Activated CD4-positive, alpha-beta T cell treated with anti-CD3 and anti-CD28 coated beads, Interleukin-2, Interleukin-6, amounts not matched to agents 100 ng/mL and 50 ng/mL, durations not matched to agents 16 hours and 8 hours (primary cell): ENCODE data around the gene YIPF4.
A peak's percentile ranks its signal among the peaks of the same experiment; 100 is the strongest.
"Not testable (repeated sequence)": the region's sequence is repeated elsewhere in the genome, so short reads cannot be mapped to it uniquely, and the experiment has no call there.

Experiments
- DNase-seq: peaks from one replicate; pipeline ENCODE4 v3.0.0-alpha.2; 2020

Gene YIPF4

GRCh38 chr2:32277674-32278477, at the start of gene YIPF4:
TSS of gene YIPF4 (plus strand) at chr2:32277904. CDS start at chr2:32278156, 252 bp downstream.
- peak; percentile 94 for DNase-seq

- DNase-seq = no peak
These were observed 49.5 kb upstream of the YIPF4 start for GRCh38 chr2:32228181-32228580.

- DNase-seq = no peak
These were observed 48.1 kb upstream of the YIPF4 start for GRCh38 chr2:32229635-32230034.

DNA sequence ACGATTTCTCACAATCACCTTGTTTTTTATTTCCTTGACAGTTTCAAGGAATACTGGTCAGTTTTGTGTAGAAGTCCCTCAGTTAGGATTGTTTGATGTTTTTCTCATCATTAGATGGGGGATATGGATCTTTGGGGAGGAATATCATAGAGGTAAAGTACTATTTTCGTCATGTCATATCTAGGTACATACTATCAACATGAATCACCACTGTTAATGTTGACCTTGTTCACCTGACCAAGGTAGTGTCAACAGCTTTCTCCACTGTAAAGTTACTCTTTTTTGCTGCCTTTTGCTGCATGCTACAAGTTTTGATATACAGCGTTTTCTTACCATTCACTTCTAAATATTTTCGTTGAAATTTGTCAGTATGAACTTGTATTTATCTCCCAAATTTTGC, 45.7 kb upstream of the YIPF4 start:
- DNase-seq = no peak

DNA sequence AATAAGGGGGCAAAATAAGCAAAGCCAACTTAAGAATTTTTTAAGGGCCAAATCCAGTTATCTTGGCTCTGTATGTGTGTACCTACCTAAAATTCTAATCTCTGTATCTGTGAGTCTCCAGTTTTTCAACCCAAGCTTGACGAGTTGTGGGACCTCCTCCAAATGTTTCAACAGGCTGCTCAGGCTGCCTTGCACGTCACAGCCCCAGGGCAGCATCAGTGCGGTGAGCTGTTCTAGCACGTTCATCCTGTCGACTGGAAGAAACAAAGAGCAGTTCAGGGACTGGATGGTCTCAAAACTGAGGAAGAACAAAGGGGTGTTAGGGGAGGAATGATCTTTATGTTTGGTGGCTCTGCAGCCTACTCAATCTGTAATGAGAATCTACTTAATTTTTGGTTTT, 42.4 kb upstream of the YIPF4 start:
- DNase-seq = no peak

DNA sequence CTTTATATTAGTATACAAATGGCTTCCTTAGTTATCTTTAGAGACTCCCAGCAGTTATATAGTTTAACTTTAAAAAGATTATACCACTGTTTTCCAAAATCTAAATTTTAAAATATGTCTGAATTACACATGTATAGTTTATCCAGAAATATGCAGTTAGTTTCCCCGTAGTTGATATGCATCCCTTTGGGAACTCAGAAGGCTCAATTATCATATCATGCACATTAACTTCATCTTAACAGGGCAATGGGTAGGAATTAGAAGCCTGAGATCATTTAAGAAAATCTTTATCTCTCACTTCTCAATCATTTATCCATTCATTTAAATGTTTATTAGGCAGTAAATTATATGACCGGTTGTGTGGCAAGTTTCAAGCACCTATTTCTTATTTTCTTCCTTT, 40.2 kb upstream of the YIPF4 start:
- DNase-seq = no peak

GRCh38 chr2:32237996-32238395, 39.7 kb upstream of the YIPF4 start:
- DNase-seq = no peak

GRCh38 chr2:32242331-32242730, 35.4 kb upstream of the YIPF4 start:
- DNase-seq = no peak

- no peak for DNase-seq
These were observed 30.8 kb upstream of the YIPF4 start for GRCh38 chr2:32246911-32247310.

- no peak for DNase-seq
These were observed 29.4 kb upstream of the YIPF4 start for GRCh38 chr2:32248299-32248698.

GRCh38 chr2:32249731-32250236, 27.9 kb upstream of the YIPF4 start:
- no peak for DNase-seq

DNA sequence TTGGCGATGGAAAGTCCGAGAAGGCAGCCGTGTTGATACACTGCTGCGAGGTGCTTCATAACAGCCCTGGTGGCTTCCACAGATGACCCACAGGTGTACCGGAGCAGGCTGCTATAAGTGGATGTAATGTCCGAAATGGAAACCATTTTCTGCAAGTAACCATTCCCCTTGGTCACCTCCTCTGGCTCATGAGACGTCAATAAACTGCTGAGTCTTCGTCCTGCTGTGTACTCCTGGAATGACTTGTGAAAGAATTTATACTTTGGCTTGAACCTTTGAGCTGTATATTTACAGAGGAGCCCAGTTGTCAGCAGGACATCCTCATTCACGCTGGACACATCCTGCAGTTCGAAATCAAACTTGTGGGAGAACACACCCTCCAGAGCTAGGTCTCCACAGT, 27.4 kb upstream of the YIPF4 start:
- no peak for DNase-seq

GRCh38 chr2:32258242-32258641, 19.5 kb upstream of the YIPF4 start:
- no peak for DNase-seq

- DNase-seq = no peak
These were observed 17.3 kb upstream of the YIPF4 start for GRCh38 chr2:32260376-32260775.

- no peak for DNase-seq
These were observed 15.6 kb upstream of the YIPF4 start for GRCh38 chr2:32262105-32262504.

DNA sequence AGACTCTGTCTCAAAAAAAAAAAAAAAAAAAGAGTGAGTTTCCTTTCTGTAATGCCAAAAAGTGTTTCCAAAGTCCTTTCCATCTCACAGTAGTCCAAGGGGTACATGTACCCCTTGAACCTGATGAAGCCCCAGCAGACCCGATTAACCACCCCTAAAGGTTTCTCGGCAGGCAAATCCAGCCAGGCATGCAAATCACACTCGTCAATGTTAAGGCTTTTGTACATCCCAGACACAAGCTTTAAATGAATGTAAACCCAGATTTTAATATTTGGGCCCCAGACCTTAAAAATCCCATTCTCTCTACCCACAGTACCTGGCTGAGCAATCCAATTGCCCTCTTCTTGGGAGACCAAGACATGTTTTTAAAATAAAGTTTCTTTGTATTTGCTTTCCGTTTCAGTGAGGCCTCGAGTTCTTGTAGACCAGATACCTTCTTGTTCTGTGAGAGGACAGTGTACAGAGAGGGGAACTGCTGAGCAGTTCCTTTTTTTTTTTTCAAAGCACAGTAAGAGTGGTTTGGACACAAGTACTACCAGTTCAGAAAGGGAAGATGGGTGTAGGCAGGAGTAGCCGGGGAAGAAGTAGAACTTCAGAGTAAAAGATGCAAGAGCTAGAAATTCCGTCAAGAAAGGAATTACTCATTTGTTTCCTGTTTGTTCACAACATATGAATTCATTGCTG, 13.1 kb upstream of the YIPF4 start, which contains the start of gene NLRC4:
TSS of gene NLRC4 (minus strand) at position 465 of the 684 bp plus-strand sequence. CDS start 8,111 bp downstream, outside the sequence.
- DNase-seq = peak; percentile 25

GRCh38 chr2:32271063-32271462, 6.6 kb upstream of the YIPF4 start:
- DNase-seq = no peak

DNA sequence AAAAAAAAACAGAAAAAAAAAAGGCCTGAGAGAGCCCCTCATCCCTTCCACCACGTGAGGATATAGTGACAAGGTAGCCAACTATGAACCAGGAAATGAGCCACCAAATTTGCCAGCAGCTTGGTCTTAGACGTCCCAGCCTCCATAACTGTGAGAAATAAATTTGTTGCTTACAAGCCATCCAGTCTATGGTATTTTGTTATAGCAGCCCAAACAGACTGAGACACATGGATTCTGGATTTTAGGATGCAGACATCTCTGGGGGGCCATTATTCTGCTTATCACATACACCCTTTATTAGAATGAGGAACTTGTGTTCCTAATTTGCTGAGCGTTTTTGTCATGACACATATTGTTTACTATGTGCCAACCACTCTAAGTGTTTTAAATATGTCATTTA, 5.4 kb upstream of the YIPF4 start:
- no peak for DNase-seq

DNA sequence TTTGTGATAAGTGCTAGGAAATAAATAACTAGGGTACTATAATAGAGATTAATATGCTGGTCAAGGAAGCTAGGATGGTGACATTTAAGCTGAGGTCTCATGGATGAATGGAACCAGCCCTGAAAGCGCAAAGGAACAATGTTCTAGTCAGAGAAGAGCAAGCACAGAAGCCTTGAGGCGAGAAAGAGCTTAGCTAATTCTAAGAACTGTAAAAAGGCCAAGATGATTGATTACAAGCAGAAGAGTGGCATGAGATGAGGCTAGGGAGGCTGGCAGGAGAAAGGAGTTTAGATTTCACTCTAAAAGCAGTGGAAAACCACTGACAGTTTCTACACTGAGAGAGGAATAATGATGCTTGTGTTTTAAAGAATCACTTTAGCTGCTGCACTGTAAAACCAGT, 3.4 kb upstream of the YIPF4 start:
- DNase-seq = no peak

GRCh38 chr2:32275790-32276189, 1.9 kb upstream of the YIPF4 start:
- DNase-seq = not testable (repeated sequence)

DNA sequence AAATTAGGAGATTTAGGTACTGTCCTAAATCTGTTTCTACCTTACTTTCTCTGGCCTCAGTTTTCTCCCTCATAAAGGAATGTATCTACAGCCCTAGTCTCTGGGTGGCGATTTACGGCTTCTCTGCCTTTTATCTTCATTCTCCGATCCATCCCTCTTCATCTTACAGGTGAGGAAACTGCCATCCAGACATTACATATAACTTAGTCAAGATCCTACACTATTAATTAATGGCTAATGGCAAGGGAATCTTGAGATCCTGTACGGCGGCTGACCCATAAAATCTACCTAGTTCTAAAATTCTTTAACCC, 386 bp upstream of the YIPF4 start:
- DNase-seq = no peak

- DNase-seq = peak; percentile 10
These were observed 762 bp downstream of the YIPF4 start for GRCh38 chr2:32278478-32278853.

DNA sequence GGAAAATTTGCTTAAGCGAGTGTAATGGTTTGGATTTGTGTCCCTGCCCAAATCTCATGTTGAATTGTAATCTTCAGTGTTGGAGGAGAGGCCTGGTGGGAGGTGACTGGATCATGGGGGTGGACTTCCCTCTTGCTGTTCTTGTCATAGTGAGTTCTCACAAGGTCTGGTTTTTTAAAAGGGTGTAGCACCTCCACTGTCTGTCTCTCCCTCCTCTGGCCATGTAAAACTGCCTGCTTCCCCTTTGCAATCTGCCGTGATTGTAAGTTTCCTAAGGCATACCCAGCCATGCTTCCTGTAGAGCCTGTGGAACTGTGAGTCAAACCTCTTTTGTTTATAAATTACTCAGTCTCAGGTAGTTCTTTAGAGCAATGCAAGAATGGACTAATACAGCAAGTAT, 6.6 kb downstream of the YIPF4 start:
- peak; percentile 10 for DNase-seq
